ENCODE data around the gene LPCAT2. TPM values are rescaled to one million over a fixed set of nuclear protein-coding genes. Genes with fewer than 3 reads are reported as not detected.

Gene LPCAT2
- total and polyA plus RNA-seq, 2 donors (not counting 1 experiment from before 2014, with no cell fraction given): 0.15 to 0.59 TPM

- CTCF ChIA-PET: interaction anchor here (0.6 to 1.1 kb wide), 3 partner anchors 13 to 18 kb away, joined by 3 to 6 read pairs (median 3); no protein-coding TSS in a partner anchor
- POLR2A ChIA-PET: no interaction called here
Observed at GRCh38 chr16:55527885-55528284, 19.0 kb downstream of the LPCAT2 start.

GRCh38 chr16:55529018-55529417 is 20.1 kb downstream of the LPCAT2 start:
- intact Hi-C loops (cut with micrococcal nuclease): no loop called here
- POLR2A ChIA-PET: no interaction called here
- Histone ChIP-seq H3K4me1 (ENCODE audit: control insufficient read depth in 2 of 2, insufficient read depth in 2 of 2, low read length in 2 of 2) (no peaks in the 10 kb centered on the region), H3K27ac (ENCODE audit: low read length in 2 of 2) (no peak overlapping the region), H3K79me2 (ENCODE audit: control insufficient read depth, insufficient read depth, low read length) (no peaks in the 10 kb centered on the region), H3K9me3 (ENCODE audit: control extremely low read depth in 1 of 3, control insufficient read depth in 2 of 3, insufficient read depth in 1 of 3, low read length in 2 of 3) (no peaks in the 10 kb centered on the region), H3K4me2 (replicated peaks; ENCODE audit: low read depth, low read length, poor library complexity, severe bottlenecking) (no peak overlapping the region), H2AFZ (ENCODE audit: insufficient read depth, low read depth, low read length, poor library complexity, severe bottlenecking) (no peak overlapping the region), H3K4me3 (ENCODE audit: control extremely low read depth in 1 of 5, extremely low read depth in 1 of 5, insufficient read depth in 1 of 5, low read depth in 2 of 5, low read length in 4 of 5) (no peak overlapping the region), H3K27me3 (replicated peaks in 1 of 4; ENCODE audit: control extremely low read depth in 1 of 4, control insufficient read depth in 3 of 4, insufficient read depth in 4 of 4, low read length in 3 of 4) (no peaks in the 10 kb centered on the region), H3K36me3 (replicated peaks in 1 of 2; ENCODE audit: control extremely low read depth in 1 of 2, control insufficient read depth in 1 of 2, extremely low read depth in 1 of 2, insufficient read depth in 2 of 2, low read length in 1 of 2) (no peaks in the 10 kb centered on the region), H4K20me1 (ENCODE audit: control insufficient read depth, insufficient read depth, low read length, poor library complexity, severe bottlenecking) (no peaks in the 10 kb centered on the region), H3K9ac (ENCODE audit: low read length) (no peak overlapping the region)
- ATAC-seq (ENCODE audit: low read depth) (no peak), DNase-seq (no peak)
- Mint-ChIP-seq H3K27ac (no peak overlapping the region), H3K4me1 (no peaks in the 10 kb centered on the region), H3K4me3 (no peak overlapping the region), H3K9me3 (ENCODE audit: insufficient read depth) (no peaks in the 10 kb centered on the region), H3K27me3 (peaks cover 4% of the 10 kb centered on the region)
- no CpG with 5 or more reads among the region's 2 CpGs for WGBS (ENCODE audit: insufficient coverage)
- CTCF ChIA-PET: interaction anchor here (0.7 to 1.1 kb wide), 2 partner anchors 9 to 136 kb away, joined by 3 to 4 read pairs; no protein-coding TSS in a partner anchor
- no peak for TF ChIP-seq EZH2 (IDR thresholded peaks at IDR 0.05; ENCODE audit: borderline replicate concordance, insufficient read depth, low read depth, low read length, poor library complexity, severe bottlenecking)
- TF ChIP-seq CTCF (IDR thresholded peaks at IDR 0.05): no peak

More at GRCh38 chr16:55527885-55528284, 19.0 kb downstream of the LPCAT2 start:
- Histone ChIP-seq H3K4me3 (ENCODE audit: control extremely low read depth in 1 of 5, extremely low read depth in 1 of 5, insufficient read depth in 1 of 5, low read depth in 2 of 5, low read length in 4 of 5) (no peak overlapping the region), H4K20me1 (ENCODE audit: control insufficient read depth, insufficient read depth, low read length, poor library complexity, severe bottlenecking) (no peaks in the 10 kb centered on the region), H3K27me3 (replicated peaks in 1 of 4; ENCODE audit: control extremely low read depth in 1 of 4, control insufficient read depth in 3 of 4, insufficient read depth in 4 of 4, low read length in 3 of 4) (no peaks in the 10 kb centered on the region), H3K4me1 (ENCODE audit: control insufficient read depth in 2 of 2, insufficient read depth in 2 of 2, low read length in 2 of 2) (no peaks in the 10 kb centered on the region), H3K36me3 (replicated peaks in 1 of 2; ENCODE audit: control extremely low read depth in 1 of 2, control insufficient read depth in 1 of 2, extremely low read depth in 1 of 2, insufficient read depth in 2 of 2, low read length in 1 of 2) (no peaks in the 10 kb centered on the region), H3K79me2 (ENCODE audit: control insufficient read depth, insufficient read depth, low read length) (no peaks in the 10 kb centered on the region), H3K27ac (ENCODE audit: low read length in 2 of 2) (no peak overlapping the region), H2AFZ (ENCODE audit: insufficient read depth, low read depth, low read length, poor library complexity, severe bottlenecking) (no peak overlapping the region), H3K9ac (ENCODE audit: low read length) (no peak overlapping the region), H3K4me2 (replicated peaks; ENCODE audit: low read depth, low read length, poor library complexity, severe bottlenecking) (no peak overlapping the region), H3K9me3 (ENCODE audit: control extremely low read depth in 1 of 3, control insufficient read depth in 2 of 3, insufficient read depth in 1 of 3, low read length in 2 of 3) (no peaks in the 10 kb centered on the region)
- Mint-ChIP-seq H3K4me3 (no peak overlapping the region), H3K9me3 (ENCODE audit: insufficient read depth) (no peaks in the 10 kb centered on the region), H3K27me3 (peaks cover 4% of the 10 kb centered on the region), H3K27ac (no peak overlapping the region), H3K4me1 (no peaks in the 10 kb centered on the region)
- DNase-seq (no peak), ATAC-seq (ENCODE audit: low read depth) (no peak)
- intact Hi-C loops (cut with micrococcal nuclease): no loop called here
- TF ChIP-seq CTCF (IDR thresholded peaks at IDR 0.05) (no peak), EZH2 (IDR thresholded peaks at IDR 0.05; ENCODE audit: borderline replicate concordance, insufficient read depth, low read depth, low read length, poor library complexity, severe bottlenecking) (no peak)

All from B cell (primary cell).